ENCODE results near the gene MAP2K1.
"Not testable (repeated sequence)": the region's sequence is repeated elsewhere in the genome, so short reads cannot be mapped to it uniquely, and the experiment has no call there.

The MAP2K1 gene

GRCh38 chr15:66424963-66425612, 38.4 kb downstream of the MAP2K1 start:
- peaks cover 16% of the 10 kb centered on the region for H3K4me1 ChIP-seq (ENCODE audit: insufficient read depth, low read length)
- no peak overlapping the region for H3K9ac ChIP-seq (ENCODE audit: low read depth, low read length)
- H3K36me3 ChIP-seq (ENCODE audit: insufficient read depth, low read length): no peaks in the 10 kb centered on the region
- H3K9me3 ChIP-seq (ENCODE audit: control insufficient read depth, insufficient read depth, low read length): no peaks in the 10 kb centered on the region

DNA sequence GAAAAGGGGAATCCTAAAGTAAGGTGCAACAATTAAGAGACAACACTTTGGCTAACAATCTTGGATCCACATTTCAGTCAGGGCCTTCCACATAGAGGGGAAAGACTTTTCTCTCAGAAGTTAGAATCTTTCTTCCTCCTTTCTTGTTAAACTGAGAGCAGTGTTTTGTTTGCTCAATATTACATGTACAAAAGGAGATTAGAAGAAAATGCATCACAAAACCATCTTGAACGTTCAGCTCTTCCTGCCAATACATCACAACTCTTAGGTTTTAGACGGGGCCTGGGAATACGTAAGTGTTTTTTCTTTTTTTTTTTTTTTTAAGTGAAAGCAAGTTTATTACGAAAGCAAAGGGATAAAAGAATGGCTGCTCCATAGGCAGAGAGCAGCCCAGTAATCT, 39.1 kb downstream of the MAP2K1 start:
- Histone ChIP-seq H3K9ac (ENCODE audit: low read depth, low read length) (no peak overlapping the region), H3K36me3 (ENCODE audit: insufficient read depth, low read length) (no peaks in the 10 kb centered on the region), H3K9me3 (ENCODE audit: control insufficient read depth, insufficient read depth, low read length) (no peaks in the 10 kb centered on the region), H3K4me1 (ENCODE audit: insufficient read depth, low read length) (peaks cover 16% of the 10 kb centered on the region)

DNA sequence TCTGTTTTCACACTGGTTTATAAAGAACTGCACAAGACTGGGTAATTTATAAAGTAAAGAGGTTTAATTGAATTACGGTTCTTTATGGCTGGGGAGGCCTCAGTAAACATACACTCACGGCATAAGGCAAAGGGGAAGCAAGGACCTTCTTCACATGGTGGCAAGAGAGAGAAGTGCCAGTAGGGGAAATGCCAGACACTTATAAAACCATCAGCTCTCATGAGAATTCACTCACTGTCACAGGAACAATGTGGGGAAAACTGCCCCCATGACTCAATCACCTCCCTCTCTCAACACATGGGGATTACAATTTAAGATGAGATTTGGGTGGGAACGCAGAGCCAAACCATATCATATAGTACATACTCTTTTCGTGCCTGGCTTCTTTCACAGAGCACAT, 42.4 kb downstream of the MAP2K1 start:
- Histone ChIP-seq H3K4me1 (ENCODE audit: insufficient read depth, low read length) (peaks cover 21% of the 10 kb centered on the region), H3K36me3 (ENCODE audit: insufficient read depth, low read length) (no peaks in the 10 kb centered on the region), H3K9me3 (ENCODE audit: control insufficient read depth, insufficient read depth, low read length) (no peaks in the 10 kb centered on the region), H3K9ac (ENCODE audit: low read depth, low read length) (no peak overlapping the region)

- H3K4me1 ChIP-seq (ENCODE audit: insufficient read depth, low read length): peaks cover 17% of the 10 kb centered on the region; the same call in 1 of the 2 replicates
- H3K9me3 ChIP-seq (ENCODE audit: control insufficient read depth, insufficient read depth, low read length): no peaks in the 10 kb centered on the region
- H3K9ac ChIP-seq (ENCODE audit: low read depth, low read length): no peak overlapping the region
- H3K36me3 ChIP-seq (ENCODE audit: insufficient read depth, low read length): no peaks in the 10 kb centered on the region
Measured at GRCh38 chr15:66429546-66429945, 42.8 kb downstream of the MAP2K1 start.

GRCh38 chr15:66430627-66431255, 44.0 kb downstream of the MAP2K1 start:
- H3K36me3 ChIP-seq (ENCODE audit: insufficient read depth, low read length): peaks cover 3% of the 10 kb centered on the region; the same call in 1 of the 2 replicates
- H3K9me3 ChIP-seq (ENCODE audit: control insufficient read depth, insufficient read depth, low read length): no peaks in the 10 kb centered on the region
- peaks cover 12% of the 10 kb centered on the region; the same call in 1 of the 2 replicates for H3K4me1 ChIP-seq (ENCODE audit: insufficient read depth, low read length)
- H3K9ac ChIP-seq (ENCODE audit: low read depth, low read length): no peak overlapping the region

DNA sequence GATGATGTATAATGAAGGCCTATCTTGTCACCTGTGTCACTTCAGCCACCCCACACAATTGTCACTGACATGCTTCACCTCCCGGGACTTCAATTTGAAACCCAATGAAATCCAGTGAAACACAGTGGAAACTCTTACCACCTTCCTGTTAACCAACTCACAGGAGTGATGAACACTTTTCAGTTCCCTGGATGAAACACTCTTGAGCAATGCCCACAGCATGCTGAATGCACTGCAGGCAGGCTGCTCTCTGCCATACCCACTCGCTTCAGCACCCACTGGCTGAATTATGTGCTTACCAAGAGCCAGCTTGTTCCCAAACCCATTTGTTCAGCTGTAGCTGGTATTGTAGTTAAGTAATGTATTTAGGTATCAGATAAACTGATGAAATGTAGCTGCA, 47.0 kb downstream of the MAP2K1 start:
- Histone ChIP-seq H3K9ac (ENCODE audit: low read depth, low read length) (no peak overlapping the region), H3K36me3 (ENCODE audit: insufficient read depth, low read length) (peaks cover 18% of the 10 kb centered on the region), H3K4me1 (ENCODE audit: insufficient read depth, low read length) (peaks cover 6% of the 10 kb centered on the region; the same call in 1 of the 2 replicates), H3K9me3 (ENCODE audit: control insufficient read depth, insufficient read depth, low read length) (no peaks in the 10 kb centered on the region)

DNA sequence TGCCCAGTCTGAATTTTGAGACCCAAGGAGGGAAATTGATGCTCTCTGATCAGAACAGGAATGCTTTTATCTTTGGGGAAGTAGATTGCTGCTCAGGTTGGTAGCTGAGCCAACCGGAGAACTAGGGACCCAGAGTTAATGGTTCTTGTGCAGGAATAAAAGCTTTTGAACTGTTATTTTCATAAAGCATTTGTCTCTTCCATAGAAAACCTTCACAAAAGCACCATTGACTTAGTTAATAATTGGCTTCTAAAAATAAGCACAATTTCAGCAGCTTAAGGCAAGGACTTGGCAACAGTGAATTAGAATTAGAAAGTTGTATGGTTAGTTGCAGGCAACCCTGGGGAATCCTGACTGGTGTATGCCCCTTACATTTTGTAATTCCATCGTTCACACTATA, 53.8 kb downstream of the MAP2K1 start:
- no peaks in the 10 kb centered on the region for H3K4me1 ChIP-seq (ENCODE audit: insufficient read depth, low read length)
- no peak overlapping the region for H3K9ac ChIP-seq (ENCODE audit: low read depth, low read length)
- peaks cover 31% of the 10 kb centered on the region for H3K36me3 ChIP-seq (ENCODE audit: insufficient read depth, low read length)

DNA sequence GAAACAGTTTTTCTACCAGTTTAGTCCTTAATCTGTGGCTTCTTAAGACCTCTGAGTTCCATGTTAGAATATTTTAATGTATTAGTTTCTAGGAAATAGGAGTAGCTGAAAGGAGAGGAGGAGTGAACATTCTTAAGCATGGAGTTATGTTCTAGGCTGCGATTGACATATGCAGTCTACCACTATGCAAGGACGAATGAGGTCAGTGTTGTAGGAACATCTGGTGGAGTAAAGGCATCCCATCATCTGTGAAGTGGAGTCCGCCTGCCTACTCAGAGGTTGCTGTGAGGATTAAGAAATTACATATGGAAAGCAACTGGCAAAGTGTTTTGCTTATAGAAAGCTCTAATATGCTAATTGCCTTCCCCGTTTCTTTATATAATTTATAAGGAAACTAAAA, 65.7 kb downstream of the MAP2K1 start:
- Histone ChIP-seq H3K9ac (ENCODE audit: low read depth, low read length) (no peak overlapping the region), H3K36me3 (ENCODE audit: insufficient read depth, low read length) (peaks cover 3% of the 10 kb centered on the region; the same call in 1 of the 2 replicates), H3K4me1 (ENCODE audit: insufficient read depth, low read length) (no peaks in the 10 kb centered on the region), H3K9me3 (ENCODE audit: control insufficient read depth, insufficient read depth, low read length) (no peaks in the 10 kb centered on the region)

More for the DNA sequence above, 53.8 kb downstream of the MAP2K1 start:
- no peaks in the 10 kb centered on the region for H3K9me3 ChIP-seq (ENCODE audit: control insufficient read depth, insufficient read depth, low read length)

DNA sequence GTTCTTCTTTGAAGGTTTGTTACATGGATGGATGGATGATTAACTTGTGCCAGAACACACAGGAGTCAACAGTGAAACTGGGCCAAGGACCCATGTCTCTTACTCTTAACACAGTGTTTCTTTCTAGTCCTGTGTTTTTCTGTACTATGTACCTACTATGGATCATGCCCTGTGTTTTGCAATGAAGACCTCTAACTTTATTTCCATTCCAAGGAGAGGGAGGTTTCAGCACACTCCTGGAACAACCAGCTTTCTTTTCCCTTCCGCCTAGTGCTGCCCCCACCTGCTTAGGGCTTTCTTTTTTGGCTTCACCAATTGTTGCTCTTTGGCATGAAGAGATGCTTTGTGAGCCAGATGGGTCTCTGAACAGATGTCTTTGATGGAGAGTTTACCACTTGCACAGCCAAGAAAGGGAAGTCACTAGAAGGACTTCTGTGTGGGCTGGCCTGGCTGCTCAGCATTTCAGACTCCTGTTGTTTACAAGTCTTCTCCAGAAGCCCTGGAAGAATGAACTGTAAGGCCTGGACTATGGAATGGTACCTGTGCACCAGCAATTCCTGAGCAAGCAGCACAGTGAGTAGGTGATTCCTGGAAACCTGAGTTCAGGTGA, 66.4 kb downstream of the MAP2K1 start:
- no peaks in the 10 kb centered on the region for H3K9me3 ChIP-seq (ENCODE audit: control insufficient read depth, insufficient read depth, low read length)
- H3K36me3 ChIP-seq (ENCODE audit: insufficient read depth, low read length): peaks cover 3% of the 10 kb centered on the region; the same call in 1 of the 2 replicates
- no peak overlapping the region for H3K9ac ChIP-seq (ENCODE audit: low read depth, low read length)
- no peaks in the 10 kb centered on the region; the same call in 1 of the 2 replicates for H3K4me1 ChIP-seq (ENCODE audit: insufficient read depth, low read length)

DNA sequence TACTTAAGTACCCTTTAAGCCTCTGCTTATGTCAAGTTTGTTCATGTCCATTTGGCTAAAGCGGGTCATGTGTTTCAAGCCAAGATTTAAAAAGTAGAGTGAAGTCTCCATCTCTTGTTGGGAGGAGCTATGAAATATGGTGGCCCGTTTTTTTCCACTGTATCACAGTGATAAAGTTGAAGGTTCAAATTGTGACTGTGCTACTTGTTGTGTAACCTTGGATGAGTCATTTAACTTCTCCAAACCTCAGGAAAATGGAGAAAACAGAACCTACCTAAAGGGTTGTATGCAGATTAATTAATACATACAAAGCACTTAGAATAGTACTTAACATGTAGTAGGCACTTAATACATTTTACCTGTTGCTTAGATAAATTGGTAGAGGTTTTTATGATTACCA, 67.4 kb downstream of the MAP2K1 start:
- Histone ChIP-seq H3K4me1 (ENCODE audit: insufficient read depth, low read length) (no peaks in the 10 kb centered on the region; the same call in 1 of the 2 replicates), H3K36me3 (ENCODE audit: insufficient read depth, low read length) (peaks cover 3% of the 10 kb centered on the region; the same call in 1 of the 2 replicates), H3K9ac (ENCODE audit: low read depth, low read length) (no peak overlapping the region), H3K9me3 (ENCODE audit: control insufficient read depth, insufficient read depth, low read length) (no peaks in the 10 kb centered on the region)

- Histone ChIP-seq H3K9ac (ENCODE audit: low read depth, low read length) (no peak overlapping the region), H3K4me1 (ENCODE audit: insufficient read depth, low read length) (no peaks in the 10 kb centered on the region; the same call in 1 of the 2 replicates), H3K36me3 (ENCODE audit: insufficient read depth, low read length) (peaks cover 3% of the 10 kb centered on the region; the same call in 1 of the 2 replicates), H3K9me3 (ENCODE audit: control insufficient read depth, insufficient read depth, low read length) (no peaks in the 10 kb centered on the region)
Measured at GRCh38 chr15:66456211-66456610, 69.5 kb downstream of the MAP2K1 start.

DNA sequence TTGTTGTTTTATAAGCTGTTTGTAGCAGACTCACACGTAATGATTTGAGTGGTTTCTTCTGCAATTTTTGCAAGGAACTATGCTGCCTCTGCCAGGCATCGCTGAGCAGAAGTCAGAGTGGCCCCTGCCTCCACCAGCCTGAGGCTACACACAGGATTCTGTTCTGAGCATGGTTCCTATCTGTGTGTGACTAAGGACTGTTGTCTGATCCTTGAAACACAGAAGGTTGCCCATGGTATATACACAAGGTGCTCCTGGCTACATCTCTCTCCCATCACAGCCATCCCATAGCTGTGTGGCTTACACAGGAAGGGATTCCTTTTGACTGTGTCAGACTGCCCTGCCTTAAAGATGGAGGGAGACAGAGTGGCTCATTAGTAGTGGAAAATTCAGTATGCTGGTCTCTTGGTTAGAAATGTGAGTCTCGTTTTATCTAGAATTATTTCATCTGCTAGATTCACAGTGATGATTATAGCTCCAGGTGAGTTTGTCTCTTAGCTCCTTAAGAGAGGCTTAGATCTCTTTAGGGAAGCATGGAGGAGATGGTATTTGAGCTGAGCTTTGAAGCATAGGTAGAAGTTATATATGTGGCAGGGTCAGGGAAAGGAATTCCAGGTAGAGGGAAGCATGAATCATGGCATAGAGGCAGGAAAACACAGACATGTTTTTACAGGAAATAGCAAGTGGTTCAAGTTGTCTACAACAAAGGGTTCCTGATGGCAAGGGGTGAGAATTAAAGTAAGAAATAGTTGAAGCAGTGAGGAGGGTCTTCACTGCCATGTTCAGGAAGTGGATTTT, 73.3 kb downstream of the MAP2K1 start:
- peaks cover 6% of the 10 kb centered on the region; the same call in 1 of the 2 replicates for H3K36me3 ChIP-seq (ENCODE audit: insufficient read depth, low read length)

GRCh38 chr15:66461294-66461693, 74.6 kb downstream of the MAP2K1 start:
- not testable (repeated sequence) for H3K36me3 ChIP-seq (ENCODE audit: insufficient read depth, low read length); H3K9ac ChIP-seq (ENCODE audit: low read depth, low read length); H3K9me3 ChIP-seq (ENCODE audit: control insufficient read depth, insufficient read depth, low read length); H3K4me1 ChIP-seq (ENCODE audit: insufficient read depth, low read length)

More for the DNA sequence above, 73.3 kb downstream of the MAP2K1 start:
- H3K9me3 ChIP-seq (ENCODE audit: control insufficient read depth, insufficient read depth, low read length): no peaks in the 10 kb centered on the region
- H3K4me1 ChIP-seq (ENCODE audit: insufficient read depth, low read length): peaks cover 6% of the 10 kb centered on the region; the same call in 1 of the 2 replicates
- no peak overlapping the region for H3K9ac ChIP-seq (ENCODE audit: low read depth, low read length)

- H3K36me3 ChIP-seq (ENCODE audit: insufficient read depth, low read length): peaks cover 6% of the 10 kb centered on the region; the same call in 1 of the 2 replicates
- no peak overlapping the region for H3K9ac ChIP-seq (ENCODE audit: low read depth, low read length)
- H3K4me1 ChIP-seq (ENCODE audit: insufficient read depth, low read length): peaks cover 6% of the 10 kb centered on the region; the same call in 1 of the 2 replicates
- no peaks in the 10 kb centered on the region; the same call in 1 of the 2 replicates for H3K9me3 ChIP-seq (ENCODE audit: control insufficient read depth, insufficient read depth, low read length)
Measured at GRCh38 chr15:66461917-66462316, 75.2 kb downstream of the MAP2K1 start.

Measured in ES-I3 (cell line).